GM21515 (cell line): ENCODE results near the gene RAC3.

Source experiments
- ATAC-seq: cut with Tn5 transposase; IDR thresholded peaks from one replicate; pipeline ENCODE4 v1.9.1; 2021; ENCODE audit not compliant: unreplicated experiment

RAC3 gene

GRCh38 chr17:82022981-82023446, 8.5 kb upstream of the RAC3 start, which contains the start of gene LRRC45:
TSS of gene LRRC45 (plus strand) at chr17:82023305. CDS start at chr17:82023644, 339 bp downstream.
- ATAC-seq = peak; percentile 77

GRCh38 chr17:82023447-82024241, 7.8 kb upstream of the RAC3 start:
- peak; percentile 4 for ATAC-seq

- no peak for ATAC-seq
These were observed 6.6 kb upstream of the RAC3 start for GRCh38 chr17:82024859-82025258.

- no peak for ATAC-seq
These were observed 5.9 kb upstream of the RAC3 start for GRCh38 chr17:82025401-82026107.

GRCh38 chr17:82028246-82028645, 3.2 kb upstream of the RAC3 start:
- ATAC-seq = no peak

- no peak for ATAC-seq
These were observed 2.5 kb upstream of the RAC3 start for GRCh38 chr17:82028966-82029365.

GRCh38 chr17:82029391-82029790, 2.1 kb upstream of the RAC3 start:
- no peak for ATAC-seq

GRCh38 chr17:82029990-82030469, 1.4 kb upstream of the RAC3 start:
- no peak for ATAC-seq

- peak; percentile 36 for ATAC-seq
These were observed 792 bp upstream of the RAC3 start for GRCh38 chr17:82030470-82031302.

GRCh38 chr17:82031885-82032627, 578 bp downstream of the RAC3 start:
- no peak for ATAC-seq

GRCh38 chr17:82033359-82034085, 2.0 kb downstream of the RAC3 start:
- ATAC-seq = no peak

GRCh38 chr17:82034371-82035011, 3.0 kb downstream of the RAC3 start:
- ATAC-seq = no peak

- ATAC-seq = no peak
These were observed 4.0 kb downstream of the RAC3 start for GRCh38 chr17:82035488-82035887.

GRCh38 chr17:82035956-82036633, 4.6 kb downstream of the RAC3 start:
- ATAC-seq = no peak

GRCh38 chr17:82036634-82037091, 5.2 kb downstream of the RAC3 start:
- peak; percentile 0 for ATAC-seq

- ATAC-seq = peak; percentile 79
These were observed 5.8 kb downstream of the RAC3 start, which contains the start of gene DCXR for GRCh38 chr17:82037092-82037888. TSS of gene DCXR (minus strand) at chr17:82037697. CDS start at chr17:82037682, 15 bp downstream.

- ATAC-seq = no peak
These were observed 6.4 kb downstream of the RAC3 start for GRCh38 chr17:82037889-82038195.
